ENCODE data around the gene CAPZB. TPM values are rescaled to one million over a fixed set of nuclear protein-coding genes. Genes with fewer than 3 reads are reported as not detected.

CAPZB gene
- total and polyA plus RNA-seq, 2 donors (not counting 3 experiments of a cell fraction or from before 2014, with no cell fraction given), result 196 to 347 TPM

- ChIA-PET CTCF (interaction anchor here (0.9 to 2.0 kb wide), 7 partner anchors 8 to 248 kb away, joined by 3 to 6 read pairs (median 4); no protein-coding TSS in a partner anchor), POLR2A (no interaction called here)
- FAIRE-seq (no peak), DNase-seq (ENCODE audit: low read depth, low spot score) (no peak)
- H3K9ac ChIP-seq (replicated peaks; ENCODE audit: extremely low read depth, insufficient read depth, low read length), result no peak overlapping the region
- no peaks in the 10 kb centered on the region for H3K36me3 ChIP-seq (ENCODE audit: control insufficient read depth in 2 of 2, extremely low read depth in 1 of 2, insufficient read depth in 2 of 2, low read length in 2 of 2)
- H3K4me2 ChIP-seq (ENCODE audit: insufficient read depth, low read length), result no peak overlapping the region
- peaks cover 2% of the 10 kb centered on the region for H4K20me1 ChIP-seq (replicated peaks; ENCODE audit: control insufficient read depth, extremely low read depth, insufficient read depth, low read length)
- no peaks in the 10 kb centered on the region for H3K4me1 ChIP-seq (ENCODE audit: control insufficient read depth, extremely low read depth, insufficient read depth, low read length)
- intact Hi-C loops (cut with micrococcal nuclease) (no loop called here), dilution Hi-C loops (cut with MboI; ENCODE audit: extremely low pct_ligation_motif_present, low sequenced_read_pairs) (loop anchor here (25.0 kb wide), 1 partner anchor 231 kb away; the partner anchor contains the start of gene NBL1)
- H3K9me1 ChIP-seq (replicated peaks; ENCODE audit: control insufficient read depth, extremely low read depth, insufficient read depth, low read length), result no peaks in the 10 kb centered on the region
- no peak overlapping the region for H3K27ac ChIP-seq (ENCODE audit: insufficient read depth, low read depth, low read length)
- H3K79me2 ChIP-seq (ENCODE audit: control insufficient read depth, insufficient read depth, low read length), result peaks cover 71% of the 10 kb centered on the region
- BruUV-seq (replicated peaks), result no TSS peak
- no peaks in the 10 kb centered on the region for H3K27me3 ChIP-seq (ENCODE audit: control insufficient read depth in 2 of 2, insufficient read depth in 2 of 2, low read length in 2 of 2)
- no peaks in the 10 kb centered on the region for H3K9me3 ChIP-seq (replicated peaks; ENCODE audit: control insufficient read depth, insufficient read depth, low read length)
- TF ChIP-seq MYC (IDR thresholded peaks at IDR 0.05; ENCODE audit: low read depth, low read length) (no peak), EZH2 (IDR thresholded peaks at IDR 0.05; ENCODE audit: borderline replicate concordance, low read depth, low read length, severe bottlenecking) (no peak), POLR2A (IDR thresholded peaks at IDR 0.05; ENCODE audit: low read depth, low read length) (no peak), CTCF (IDR thresholded peaks at IDR 0.05; ENCODE audit: extremely low read depth in 1 of 2, insufficient read depth in 1 of 2, low read depth in 1 of 2, low read length in 2 of 2) (no peak), MAX (IDR thresholded peaks at IDR 0.05; ENCODE audit: insufficient read depth, insufficient read length) (no peak), FOS (IDR thresholded peaks at IDR 0.05; ENCODE audit: borderline replicate concordance, insufficient read depth, low read length) (no peak)
- H2AFZ ChIP-seq (ENCODE audit: low read depth, low read length), result no peak overlapping the region
- no peak overlapping the region for H3K4me3 ChIP-seq (replicated peaks in 1 of 3; ENCODE audit: insufficient read depth in 1 of 3, low read depth in 1 of 3, low read length in 3 of 3)
Observed at GRCh38 chr1:19405761-19406487, 79.4 kb downstream of the CAPZB start.
